ENCODE measurements around the gene PAGR1. TPM values are rescaled to one million over a fixed set of nuclear protein-coding genes. Genes with fewer than 3 reads are reported as not detected.
A peak's percentile ranks its signal among the peaks of the same experiment; 100 is the strongest.

Gene PAGR1
- total and polyA plus RNA-seq, 9 of the 15 experiments (the other 6 are each of a cell fraction or from before 2014, with no cell fraction given), result 1.4 to 58.2 (median 16.8) TPM

GRCh38 chr16:29790183-29790948 lies 25.6 kb upstream of the PAGR1 start, which contains the start of gene KIF22 (continued):
- TF ChIP-seq ZNF436 (CRISPR knock-in tag; IDR thresholded peaks at IDR 0.05) (no peak), ATF1 (CRISPR knock-in tag; IDR thresholded peaks at IDR 0.05) (no peak; the same call in 1 of the 2 replicates), ATF1 (tag; IDR thresholded peaks at IDR 0.05) (peak; percentile 89), ZFP1 (CRISPR knock-in tag; IDR thresholded peaks at IDR 0.05) (no peak), ZNF124 (CRISPR knock-in tag; IDR thresholded peaks at IDR 0.05) (no peak), ZBTB1 (CRISPR knock-in tag; IDR thresholded peaks at IDR 0.05; ENCODE audit: borderline replicate concordance, low read depth) (0 out of 2 replicates have a peak, but pooled peaks have one; percentile 20), ZNF146 (CRISPR knock-in tag; IDR thresholded peaks at IDR 0.05; ENCODE audit: unreplicated experiment) (no peak), ZEB2 (IDR thresholded peaks at IDR 0.05) (peak; percentile 90; the same call in 1 of the 2 replicates), CEBPB (tag; IDR thresholded peaks at IDR 0.05) (no peak), NR1H2 (CRISPR knock-in tag; IDR thresholded peaks at IDR 0.05) (peak; percentile 95; the same call in 1 of the 2 replicates), ZNF561 (CRISPR knock-in tag; conservative IDR thresholded peaks at IDR 0.05) (0 out of 2 replicates have a peak, but pooled peaks have one; percentile 27), ZNF232 (CRISPR knock-in tag; IDR thresholded peaks at IDR 0.05) (0 out of 2 replicates have a peak, but pooled peaks have one; percentile 22), CBX3 (IDR thresholded peaks at IDR 0.05; ENCODE audit: borderline replicate concordance in 1 of 2, low read length in 2 of 2) (peak in 1 of 2 experiments; percentile 33; a peak in 1 of 3 replicates), ZZZ3 (IDR thresholded peaks at IDR 0.05) (no peak), DNMT1 (IDR thresholded peaks at IDR 0.05) (no peak), LEF1 (IDR thresholded peaks at IDR 0.05) (no peak), DPF2 (IDR thresholded peaks at IDR 0.05) (peak; percentile 28; the same call in 1 of the 2 replicates), E2F6 (IDR thresholded peaks at IDR 0.05; ENCODE audit: borderline replicate concordance in 1 of 2, extremely low read depth in 1 of 2, insufficient read depth in 1 of 2, insufficient read length in 1 of 2, low read depth in 1 of 2, low read length in 1 of 2, poor library complexity in 1 of 2, severe bottlenecking in 1 of 2) (peak; percentile 27 to 67), ZNF143 (CRISPR knock-in tag; IDR thresholded peaks at IDR 0.05) (no peak), NCOR1 (IDR thresholded peaks at IDR 0.05) (peak; percentile 69), RNF2 (IDR thresholded peaks at IDR 0.05) (peak; percentile 80), ZNF655 (CRISPR knock-in tag; IDR thresholded peaks at IDR 0.05) (no peak), PBX2 (CRISPR knock-in tag; IDR thresholded peaks at IDR 0.05; ENCODE audit: low read depth) (no peak), PBX2 (tag; conservative IDR thresholded peaks at IDR 0.05; ENCODE audit: low read depth) (no peak), HSF4 (CRISPR knock-in tag; IDR thresholded peaks at IDR 0.05; ENCODE audit: borderline replicate concordance) (no peak), SAFB2 (IDR thresholded peaks at IDR 0.05; ENCODE audit: borderline replicate concordance, low read depth, low read length, severe bottlenecking) (no peak)

All from K562 (cell line).